Panc1 (cell line): ENCODE data around the gene DTHD1. TPM values are rescaled to one million over a fixed set of nuclear protein-coding genes. Genes with fewer than 3 reads are reported as not detected.

Source experiments
- ATAC-seq: fragments of 200-7000 bp; cut with Tn5 transposase; 2 replicates; pipeline ENCODE4 v1.9.1; 2020; ENCODE audit warnings: mild to moderate bottlenecking, moderate library complexity
- BruUV-seq: library from RNA; stranded (reverse); fragments of 400-500 nt; replicated peaks from 2 replicates; lab custom pipeline; 2021; lab: Mats Ljungman, UMichigan
- CTCF ChIA-PET: fragments of 300-600 bp; sonication (Branson Sonifier 250); formaldehyde crosslinking; loops from one replicate; lab custom pipeline; 2022; ENCODE audit warnings: antibody characterized with exemption; lab: Charles Lee
- POLR2A ChIA-PET: fragments of 300-600 bp; sonication (Branson Sonifier 250); formaldehyde crosslinking; loops from one replicate; lab custom pipeline; 2022; ENCODE audit warnings: antibody characterized with exemption; lab: Charles Lee
- DNase-seq: peaks from one replicate; pipeline ENCODE4 v3.0.0-alpha.2; 2010; ENCODE audit warnings: low read depth, low spot score
- H3K27ac ChIP-seq: 2 replicates; pipeline ENCODE4 v1.5.1; 2011; ENCODE audit warnings: mild to moderate bottlenecking, low read length, inconsistent platforms
- H3K27me3 ChIP-seq: fragments of 200-500 bp; sonication (Bioruptor generic); 2 replicates; pipeline ENCODE4 v1.6.0; 2014; ENCODE audit warnings: low read length, inconsistent platforms; ENCODE audit not compliant: control insufficient read depth, insufficient read depth
- H3K36me3 ChIP-seq: fragments of 200-500 bp; sonication (Bioruptor generic); 2 replicates; pipeline ENCODE4 v1.5.1; 2014; ENCODE audit warnings: inconsistent platforms, mild to moderate bottlenecking, low read length, moderate library complexity; ENCODE audit not compliant: control insufficient read depth, insufficient read depth
- H3K4me1 ChIP-seq: 2 replicates; pipeline ENCODE4 v1.5.1; 2011; ENCODE audit warnings: inconsistent platforms, mild to moderate bottlenecking, low read length, moderate library complexity; ENCODE audit not compliant: control insufficient read depth, insufficient read depth
- H3K4me3 ChIP-seq, 2 experiments: 2 replicates each; pipeline ENCODE4 v1.5.1; 2011 to 2012; ENCODE audit warnings: low read depth in 2 of 2, low read length in 2 of 2, mild to moderate bottlenecking in 2 of 2, inconsistent platforms in 1 of 2, moderate library complexity in 1 of 2
- H3K9me3 ChIP-seq: fragments of 200-500 bp; sonication (Bioruptor generic); 2 replicates; pipeline ENCODE4 v1.5.1; 2014; ENCODE audit warnings: low read depth, mild to moderate bottlenecking, inconsistent platforms, low read length, moderate library complexity; ENCODE audit not compliant: control insufficient read depth, insufficient read depth
- CTCF ChIP-seq: fragments of 450-650 bp; IDR thresholded peaks from 2 replicates; pipeline ENCODE4 v1.5.1; 2017; ENCODE audit warnings: mild to moderate bottlenecking
- POLR2AphosphoS5 ChIP-seq: IDR thresholded peaks from 2 replicates; pipeline ENCODE4 v1.6.1; 2012; ENCODE audit warnings: mild to moderate bottlenecking, low read depth, low read length, moderate library complexity
- REST ChIP-seq, 2 experiments: IDR thresholded peaks; 2 replicates each; pipeline ENCODE4 v1.6.1; 2011 to 2012; ENCODE audit warnings: low read depth in 2 of 2, control low read depth in 1 of 2, low read length in 1 of 2, mild to moderate bottlenecking in 1 of 2, moderate library complexity in 1 of 2; ENCODE audit not compliant: insufficient read depth in 1 of 2
- SIN3A ChIP-seq: IDR thresholded peaks from 2 replicates; pipeline ENCODE4 v1.6.1; 2012; ENCODE audit warnings: low read depth, mild to moderate bottlenecking, low read length, moderate library complexity, borderline replicate concordance; ENCODE audit not compliant: insufficient read depth
- TCF7L2 ChIP-seq: IDR thresholded peaks from 2 replicates; pipeline ENCODE4 v1.6.1; 2011; ENCODE audit warnings: mild to moderate bottlenecking, low read depth, low read length, inconsistent platforms
- in situ Hi-C: cut with HindIII; loops from 2 replicates; pipeline ENCODE4 v1.10.0; 2016; ENCODE audit warnings: low sequenced_read_pairs, low pct_unique_long_range_greater_than_20kb
- intact Hi-C: fragments of 100-400 bp; cut with micrococcal nuclease; formaldehyde crosslinking; loops from one replicate; pipeline ENCODE4 v1.10.0; 2022; ENCODE audit not compliant: unreplicated experiment
- total RNA-seq: library from RNA; stranded (reverse); gene quantifications from one replicate; pipeline ENCODE4 v1.2.1, GENCODE V29; 2021; ENCODE audit not compliant: unreplicated experiment

Gene DTHD1
- total RNA-seq, 1 experiment from 2014 or later: not detected

- Histone ChIP-seq H3K9me3 (no peaks in the 10 kb centered on the region), H3K4me3 (no peak overlapping the region), H3K27me3 (no peaks in the 10 kb centered on the region), H3K4me1 (no peaks in the 10 kb centered on the region), H3K27ac (no peak overlapping the region), H3K36me3 (no peaks in the 10 kb centered on the region)
- DNase-seq: no peak
- CTCF ChIA-PET: no interaction called here
- ATAC-seq: no peak
- no TSS peak for BruUV-seq
- no peak for TF ChIP-seq CTCF
- no peak for TF ChIP-seq POLR2AphosphoS5
- no peak for TF ChIP-seq TCF7L2
- no peak for TF ChIP-seq SIN3A
- TF ChIP-seq REST (IDR thresholded peaks at IDR 0.05; ENCODE audit: insufficient read depth in 1 of 2, low read depth in 2 of 2, low read length in 1 of 2): no peak
- in situ Hi-C loops: no loop called here
- POLR2A ChIA-PET: no interaction called here
- intact Hi-C loops: no loop called here
These were observed 1.2 kb downstream of the DTHD1 start for GRCh38 chr4:36282503-36283030.

- Histone ChIP-seq H3K27ac (no peak overlapping the region), H3K36me3 (no peaks in the 10 kb centered on the region), H3K4me1 (no peaks in the 10 kb centered on the region), H3K4me3 (no peak overlapping the region), H3K9me3 (no peaks in the 10 kb centered on the region), H3K27me3 (no peaks in the 10 kb centered on the region)
- ChIA-PET CTCF (no interaction called here), POLR2A (no interaction called here)
- ATAC-seq (no peak), DNase-seq (no peak)
- in situ Hi-C loops (no loop called here), intact Hi-C loops (no loop called here)
- no TSS peak for BruUV-seq
- TF ChIP-seq CTCF (no peak), TCF7L2 (no peak), POLR2AphosphoS5 (no peak), REST (IDR thresholded peaks at IDR 0.05; ENCODE audit: insufficient read depth in 1 of 2, low read depth in 2 of 2, low read length in 1 of 2) (no peak), SIN3A (no peak)
These were observed 2.6 kb downstream of the DTHD1 start for GRCh38 chr4:36283912-36284465.
